ENCODE data around the gene LATS1. TPM values are rescaled to one million over a fixed set of nuclear protein-coding genes. Genes with fewer than 3 reads are reported as not detected.

Gene LATS1
- total and polyA plus RNA-seq, 2 of the 8 experiments (the other 6 are each of a cell fraction or from before 2014, with no cell fraction given) = 8.9 to 21.7 TPM

GRCh38 chr6:149628875-149629510 lies 88.9 kb downstream of the LATS1 start:
- no peaks in the 10 kb centered on the region for H3K79me1 ChIP-seq (ENCODE audit: low read depth, low read length)
- no peak overlapping the region for H3K18ac ChIP-seq (ENCODE audit: extremely low read depth, low read length)
- no peak overlapping the region for H3K56ac ChIP-seq (replicated peaks; ENCODE audit: insufficient read length, low read depth, low read length)
- no peaks in the 10 kb centered on the region for H3K79me2 ChIP-seq (ENCODE audit: control insufficient read depth in 1 of 2, insufficient read depth in 2 of 2, low read length in 2 of 2)
- WGBS, 2 experiments (ENCODE audit: extremely low coverage in 1 of 2, insufficient coverage in 1 of 2, insufficient read length in 1 of 2, insufficient replicate concordance in 2 of 2, low coverage in 1 of 2, low lambda C conversion rate in 2 of 2, missing lambda C conversion rate in 1 of 2) = 93% methylated on average over 4 of the region's 4 CpGs; no CpG with 5 or more reads in 1 of the 2 experiments
- no peak for DNase-seq (ENCODE audit: low read depth in 1 of 2, low spot score in 2 of 2)
- no peaks in the 10 kb centered on the region for H3K23me2 ChIP-seq (ENCODE audit: low read depth, low read length)
- H3K4me1 ChIP-seq (replicated peaks in 1 of 4; ENCODE audit: control insufficient read depth in 3 of 4, insufficient read depth in 4 of 4, low read length in 3 of 4) = no peaks in the 10 kb centered on the region
- H3K4me3 ChIP-seq (ENCODE audit: extremely low read depth in 1 of 4, insufficient read depth in 2 of 4, low read depth in 3 of 4, low read length in 4 of 4) = no peak overlapping the region
- H3K14ac ChIP-seq (ENCODE audit: insufficient read length) = no peak overlapping the region
- no peaks in the 10 kb centered on the region for H3K9me3 ChIP-seq (ENCODE audit: insufficient read depth in 2 of 2, low read depth in 1 of 2, low read length in 1 of 2)
- no peak overlapping the region for H4K8ac ChIP-seq (ENCODE audit: extremely low read depth, insufficient read depth, low read length)
- no peaks in the 10 kb centered on the region; a peak in 1 of 8 replicates for H3K36me3 ChIP-seq (ENCODE audit: control insufficient read depth in 2 of 4, insufficient read depth in 4 of 4, low read length in 3 of 4)
- TF ChIP-seq POU5F1 (IDR thresholded peaks at IDR 0.05; ENCODE audit: low read depth, low read length) (no peak), SRF (IDR thresholded peaks at IDR 0.05; ENCODE audit: low read depth, low read length) (no peak), SIRT6 (IDR thresholded peaks at IDR 0.05; ENCODE audit: low read length) (no peak), SAP30 (IDR thresholded peaks at IDR 0.05; ENCODE audit: insufficient read depth, insufficient replicate concordance, low read length) (no peak), KDM5A (IDR thresholded peaks at IDR 0.05; ENCODE audit: low read length) (no peak)
- TF ChIP-seq, protein P1, sequence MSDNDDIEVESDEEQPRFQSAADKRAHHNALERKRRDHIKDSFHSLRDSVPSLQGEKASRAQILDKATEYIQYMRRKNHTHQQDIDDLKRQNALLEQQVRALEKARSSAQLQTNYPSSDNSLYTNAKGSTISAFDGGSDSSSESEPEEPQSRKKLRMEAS (IDR thresholded peaks at IDR 0.05) = no peak
- H2AK5ac ChIP-seq (ENCODE audit: low read depth, low read length) = no peak overlapping the region
- H2BK5ac ChIP-seq (ENCODE audit: low read depth, low read length) = no peak overlapping the region
- no peak overlapping the region for H2BK12ac ChIP-seq (ENCODE audit: low read depth, low read length)
- no peak overlapping the region for H2BK15ac ChIP-seq (ENCODE audit: low read length)
- no peak overlapping the region for H4K91ac ChIP-seq (replicated peaks; ENCODE audit: insufficient read length, low read length)
- no peak overlapping the region for H2BK20ac ChIP-seq (ENCODE audit: low read length)
- H3K4me2 ChIP-seq (ENCODE audit: insufficient read depth in 1 of 2, low read depth in 2 of 2, low read length in 2 of 2) = no peak overlapping the region
- ChIA-PET CTCF (ENCODE audit: partially characterized antibody) (interaction anchor here (0.6 to 1.2 kb wide), 2 partner anchors 19 to 203 kb away, joined by 3 read pairs; partner anchors contain the start of gene KATNA1), POLR2A (ENCODE audit: partially characterized antibody) (no interaction called here)
- H4K5ac ChIP-seq (ENCODE audit: insufficient read length, low read depth, low read length) = no peak overlapping the region
- H2BK120ac ChIP-seq (replicated peaks; ENCODE audit: low read depth, low read length) = no peak overlapping the region
- H3K23ac ChIP-seq (ENCODE audit: insufficient read length) = no peak overlapping the region
- no peak overlapping the region for H3K4ac ChIP-seq (replicated peaks; ENCODE audit: insufficient read length, low read depth, low read length)
- H3K9ac ChIP-seq (replicated peaks in 1 of 4; ENCODE audit: extremely low read depth in 1 of 4, low read depth in 3 of 4, low read length in 3 of 4) = no peak overlapping the region
- no peaks in the 10 kb centered on the region for H4K20me1 ChIP-seq (replicated peaks in 1 of 2; ENCODE audit: control insufficient read depth in 1 of 2, insufficient read depth in 2 of 2, low read length in 2 of 2)
- H3K27ac ChIP-seq (ENCODE audit: low read depth, low read length) = no peak overlapping the region
- no peak overlapping the region for H2AFZ ChIP-seq (ENCODE audit: low read length)
- H3K27me3 ChIP-seq (replicated peaks in 1 of 4; ENCODE audit: control insufficient read depth in 3 of 4, extremely low read depth in 1 of 4, insufficient read depth in 3 of 4, low read length in 3 of 4) = no peaks in the 10 kb centered on the region
- FAIRE-seq = no peak

All from H1 (cell line).